ENCODE data around the gene MAP9.

DNA sequence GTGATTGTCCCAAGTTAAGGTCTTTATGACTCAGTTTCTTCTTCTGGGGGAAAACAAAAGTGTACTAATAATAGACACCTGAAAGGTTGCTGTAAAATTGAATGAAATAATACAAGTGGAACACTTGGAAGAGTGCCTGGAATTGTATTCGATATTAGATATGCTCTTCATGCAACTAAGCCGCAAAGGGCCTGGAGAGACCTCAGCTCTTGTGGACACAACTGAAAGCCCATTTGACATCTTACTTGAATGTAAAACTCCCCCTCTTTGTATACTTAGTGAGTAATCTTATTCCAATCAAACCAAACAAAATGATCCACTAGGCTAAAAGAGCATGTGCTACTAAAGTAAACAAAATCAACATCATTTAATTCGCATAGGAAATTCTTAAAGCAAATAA lies 511 bp upstream of the MAP9 start:
- TF ChIP-seq CTCF (IDR thresholded peaks at IDR 0.05) (no peak), POLR2A (IDR thresholded peaks at IDR 0.05) (no peak)
